ENCODE measurements around the gene FOXA3.
A peak's percentile ranks its signal among the peaks of the same experiment; 100 is the strongest.

FOXA3 gene

DNA sequence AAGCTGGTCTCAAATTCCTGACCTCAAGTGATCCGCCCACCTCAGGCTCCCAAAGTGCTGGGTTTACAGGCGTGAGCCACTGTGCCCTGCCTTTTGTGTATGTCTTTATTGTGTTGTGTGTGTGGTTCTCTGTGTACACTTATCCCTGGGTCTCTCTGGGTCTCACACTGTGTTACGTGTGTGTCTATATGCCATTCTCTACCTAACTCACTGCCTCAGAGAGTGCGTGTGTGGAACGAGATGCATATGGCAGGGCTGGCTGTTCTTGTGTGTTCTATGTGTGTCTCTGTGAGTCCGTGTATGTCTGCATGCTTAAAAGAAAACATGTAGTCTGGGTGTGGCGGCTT lies 10.5 kb downstream of the FOXA3 start:
- DNase-seq (ENCODE audit: insufficient read length, low spot score): no peak
- FAIRE-seq: no peak
- no peak for TF ChIP-seq POLR2A (IDR thresholded peaks at IDR 0.05; ENCODE audit: low read depth, low read length)

DNA sequence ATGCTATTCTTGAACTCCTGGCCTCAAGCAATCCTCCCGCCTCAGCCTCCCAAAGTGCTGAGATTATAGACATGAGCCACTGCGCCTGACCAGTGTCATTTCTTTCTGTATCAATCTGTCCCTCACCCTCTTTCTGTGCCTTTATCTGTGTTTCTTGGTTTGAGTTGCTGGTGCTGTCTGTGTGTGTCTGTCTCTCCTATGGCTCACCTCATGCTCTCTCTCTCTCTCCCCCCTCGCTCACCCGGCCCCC lies 12.0 kb downstream of the FOXA3 start:
- FAIRE-seq: no peak
- TF ChIP-seq POLR2A (IDR thresholded peaks at IDR 0.05; ENCODE audit: low read depth, low read length): no peak
- DNase-seq (ENCODE audit: insufficient read length, low spot score): no peak

DNA sequence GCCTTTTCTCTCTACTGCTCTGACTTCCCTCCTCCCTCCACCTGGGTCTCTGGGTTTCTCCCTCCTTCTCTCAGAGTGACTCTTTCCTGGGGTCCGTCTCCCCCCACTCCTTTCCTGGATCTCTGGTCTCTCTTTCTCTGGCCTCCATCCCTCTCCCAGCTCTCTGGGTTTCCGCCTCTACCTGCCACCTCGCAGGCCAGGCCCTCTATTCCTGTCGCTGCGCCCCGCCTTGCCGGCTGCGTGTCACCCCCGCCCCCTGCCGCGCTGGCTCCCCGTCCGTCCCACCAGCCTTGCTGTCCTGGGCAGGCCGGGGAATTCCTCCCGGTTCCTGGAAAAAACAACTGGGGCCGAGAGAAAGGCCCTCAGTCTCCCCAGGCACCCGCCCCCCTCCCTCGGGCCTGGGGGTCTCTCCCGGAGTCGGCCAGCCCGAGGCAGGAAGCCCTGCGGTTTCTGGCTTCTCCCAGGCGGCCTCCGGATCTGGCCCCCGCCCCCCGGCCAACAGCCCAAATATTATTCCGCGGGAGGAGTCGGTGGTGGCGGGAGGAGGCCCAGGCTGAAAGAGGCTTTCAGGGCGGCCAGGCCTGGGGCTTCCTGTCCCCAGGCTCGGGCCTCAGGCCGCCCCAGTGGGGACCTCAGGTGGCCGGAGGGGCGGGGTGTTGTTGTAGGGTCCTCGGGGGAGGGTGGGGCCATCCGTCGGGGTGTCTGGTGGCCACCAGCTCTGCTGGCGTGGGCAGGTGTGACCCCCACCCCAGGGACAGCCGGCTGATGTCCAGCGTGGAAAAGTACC lies 12.5 kb downstream of the FOXA3 start:
- DNase-seq (ENCODE audit: insufficient read length, low spot score) (no peak), FAIRE-seq (no peak)
- TF ChIP-seq POLR2A (IDR thresholded peaks at IDR 0.05; ENCODE audit: low read depth, low read length): no peak

DNA sequence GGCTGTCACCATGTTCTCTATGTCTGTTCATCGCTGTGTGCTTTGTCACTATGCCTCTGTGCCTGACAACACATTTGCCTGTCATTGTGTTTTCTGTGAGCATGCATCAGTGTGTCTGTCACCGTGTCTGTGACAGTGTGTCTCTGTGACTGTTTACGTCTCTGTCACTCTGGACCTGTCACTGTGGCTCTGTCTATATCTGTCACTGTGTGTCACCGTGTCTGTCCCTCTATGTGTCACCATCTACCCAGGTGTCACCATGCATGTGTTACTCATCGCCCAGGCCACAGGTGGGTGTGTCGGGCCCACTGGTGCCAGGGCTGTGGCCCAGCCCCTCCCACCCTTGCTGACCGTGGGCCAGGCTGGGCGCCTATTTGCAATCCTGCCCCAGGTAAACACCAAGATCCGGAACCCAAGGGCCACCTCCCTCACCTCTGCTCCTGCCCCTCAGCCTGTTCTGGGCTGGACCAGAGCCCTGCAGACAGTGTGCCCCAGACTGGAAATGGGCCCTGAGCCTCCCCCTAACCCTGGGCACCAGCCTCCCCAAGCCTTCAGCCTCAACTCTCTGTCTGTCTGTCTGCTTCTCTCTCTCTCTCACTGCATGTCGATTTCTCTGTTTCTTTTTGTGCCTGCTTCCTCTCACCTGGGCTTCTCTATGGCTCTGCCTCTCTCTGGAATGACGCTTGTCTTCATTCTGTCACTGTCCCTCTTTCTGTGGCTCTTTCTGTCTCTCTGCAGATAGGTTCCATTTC lies 14.1 kb downstream of the FOXA3 start:
- DNase-seq (ENCODE audit: insufficient read length, low spot score) (no peak), FAIRE-seq (no peak)
- no peak for TF ChIP-seq POLR2A (IDR thresholded peaks at IDR 0.05; ENCODE audit: low read depth, low read length)

DNA sequence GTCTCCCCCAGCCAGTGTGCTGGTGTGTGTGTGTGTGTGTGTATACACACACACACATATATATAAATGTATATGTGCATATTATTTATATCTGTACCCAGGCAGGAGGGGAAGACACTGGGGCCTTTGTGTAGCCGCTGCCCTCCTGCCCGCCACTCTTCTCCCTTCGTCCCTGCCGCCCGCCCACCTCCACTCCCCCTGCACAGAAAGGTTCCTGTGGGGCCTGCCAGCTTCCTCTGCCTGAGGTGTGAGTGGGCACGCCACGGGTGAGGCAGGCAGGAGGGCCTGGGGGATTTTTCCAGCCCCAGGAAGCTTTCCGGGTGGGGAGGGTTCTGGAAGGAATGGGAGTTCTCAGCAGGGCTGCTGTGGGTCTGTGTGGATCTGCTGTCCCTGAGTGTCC lies 14.9 kb downstream of the FOXA3 start:
- DNase-seq (ENCODE audit: insufficient read length, low spot score): no peak
- no peak for TF ChIP-seq POLR2A (IDR thresholded peaks at IDR 0.05; ENCODE audit: low read depth, low read length)
- FAIRE-seq: no peak

DNA sequence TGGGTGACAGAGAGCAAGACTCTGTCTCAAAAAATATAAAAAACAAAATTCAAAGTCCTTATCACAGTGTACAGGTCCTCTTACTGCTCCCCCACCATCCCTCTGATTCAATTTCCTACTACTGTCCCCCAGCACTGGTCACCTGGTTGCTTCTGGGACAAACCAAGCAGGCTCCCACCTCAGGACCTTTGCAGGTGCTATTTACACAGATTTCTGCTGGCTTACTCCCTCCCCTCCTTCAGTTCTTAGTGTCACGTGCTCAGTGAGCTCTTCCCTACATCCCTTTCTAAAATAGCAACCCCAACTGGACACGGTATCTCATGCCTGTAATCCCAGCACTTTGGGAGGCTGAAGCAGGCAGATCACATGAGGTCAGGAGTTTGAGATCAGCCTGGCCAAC lies 15.8 kb downstream of the FOXA3 start:
- DNase-seq (ENCODE audit: insufficient read length, low spot score) (no peak), FAIRE-seq (no peak)
- TF ChIP-seq POLR2A (IDR thresholded peaks at IDR 0.05; ENCODE audit: low read depth, low read length): no peak

DNA sequence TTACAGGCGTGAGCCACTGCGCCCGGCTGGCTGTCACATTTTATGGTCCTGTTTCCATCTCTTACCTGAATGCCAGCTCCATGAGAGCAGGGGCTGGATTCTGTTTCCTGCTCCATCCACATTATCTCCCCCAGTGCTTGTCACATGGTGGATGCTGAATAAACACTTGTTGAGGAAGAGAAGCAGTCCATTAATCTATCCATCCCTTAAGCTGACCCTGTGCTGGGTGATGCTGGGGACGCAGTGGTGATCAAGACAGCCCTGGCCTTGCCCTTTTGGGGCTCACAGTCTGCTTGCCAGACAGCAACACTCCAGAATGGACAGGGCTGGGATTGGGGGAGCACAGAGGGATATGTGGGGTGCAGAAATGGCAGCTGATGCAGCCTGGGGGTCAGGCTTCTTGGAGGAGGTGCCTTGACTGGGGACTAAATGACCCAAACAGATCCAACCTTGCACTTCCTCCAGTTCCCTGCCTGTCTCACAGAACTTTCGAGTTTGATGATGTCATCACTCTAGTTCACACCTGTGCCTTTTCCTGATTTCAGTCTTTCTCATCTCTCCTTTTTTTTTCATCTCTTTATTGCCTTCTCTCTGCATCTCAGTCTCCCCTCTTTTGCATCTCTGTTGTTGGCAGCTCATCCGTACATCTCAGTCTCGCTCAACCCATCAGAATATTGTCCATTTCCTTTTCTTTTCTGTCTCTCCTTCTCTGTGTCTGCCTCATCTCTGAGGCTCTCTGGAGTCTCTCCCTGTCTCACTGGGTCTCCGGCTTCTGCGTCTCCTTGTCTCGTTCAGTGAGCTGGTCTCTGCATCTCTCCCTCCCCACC lies 17.2 kb downstream of the FOXA3 start:
- TF ChIP-seq POLR2A (IDR thresholded peaks at IDR 0.05; ENCODE audit: low read depth, low read length): no peak
- DNase-seq (ENCODE audit: insufficient read length, low spot score) (no peak), FAIRE-seq (no peak)

DNA sequence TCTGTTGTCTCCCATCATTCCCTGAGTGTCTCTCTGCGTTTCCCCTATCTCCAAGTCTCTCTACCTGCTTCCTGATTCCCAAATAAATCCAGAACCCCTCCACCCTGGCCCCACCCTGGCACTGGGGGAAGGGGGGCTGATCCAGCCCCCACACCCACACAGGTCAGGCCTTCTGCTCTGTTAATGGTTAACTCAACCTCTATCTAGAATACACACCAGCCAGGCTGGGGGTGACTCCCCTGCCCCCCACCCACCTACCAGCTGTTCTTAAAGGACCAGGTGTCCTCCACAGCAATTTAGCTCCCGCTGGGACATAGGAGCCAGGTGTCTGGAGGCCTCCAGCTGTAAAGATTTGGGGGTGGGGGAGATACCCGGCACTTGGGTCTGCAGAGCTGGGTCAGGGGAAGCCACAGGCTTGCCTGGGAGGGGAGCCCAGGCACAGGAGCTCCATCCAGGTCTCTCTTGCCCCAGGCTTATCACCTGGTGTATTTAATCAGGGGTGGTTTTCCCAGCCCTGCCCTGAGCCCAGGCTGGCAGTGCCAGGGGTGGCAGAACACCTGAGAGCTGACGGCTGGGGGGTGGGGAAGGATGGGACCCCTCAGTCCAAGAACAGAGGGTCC lies 17.9 kb downstream of the FOXA3 start:
- DNase-seq (ENCODE audit: insufficient read length, low spot score): no peak
- no peak for FAIRE-seq
- no peak for TF ChIP-seq POLR2A (IDR thresholded peaks at IDR 0.05; ENCODE audit: low read depth, low read length)

DNA sequence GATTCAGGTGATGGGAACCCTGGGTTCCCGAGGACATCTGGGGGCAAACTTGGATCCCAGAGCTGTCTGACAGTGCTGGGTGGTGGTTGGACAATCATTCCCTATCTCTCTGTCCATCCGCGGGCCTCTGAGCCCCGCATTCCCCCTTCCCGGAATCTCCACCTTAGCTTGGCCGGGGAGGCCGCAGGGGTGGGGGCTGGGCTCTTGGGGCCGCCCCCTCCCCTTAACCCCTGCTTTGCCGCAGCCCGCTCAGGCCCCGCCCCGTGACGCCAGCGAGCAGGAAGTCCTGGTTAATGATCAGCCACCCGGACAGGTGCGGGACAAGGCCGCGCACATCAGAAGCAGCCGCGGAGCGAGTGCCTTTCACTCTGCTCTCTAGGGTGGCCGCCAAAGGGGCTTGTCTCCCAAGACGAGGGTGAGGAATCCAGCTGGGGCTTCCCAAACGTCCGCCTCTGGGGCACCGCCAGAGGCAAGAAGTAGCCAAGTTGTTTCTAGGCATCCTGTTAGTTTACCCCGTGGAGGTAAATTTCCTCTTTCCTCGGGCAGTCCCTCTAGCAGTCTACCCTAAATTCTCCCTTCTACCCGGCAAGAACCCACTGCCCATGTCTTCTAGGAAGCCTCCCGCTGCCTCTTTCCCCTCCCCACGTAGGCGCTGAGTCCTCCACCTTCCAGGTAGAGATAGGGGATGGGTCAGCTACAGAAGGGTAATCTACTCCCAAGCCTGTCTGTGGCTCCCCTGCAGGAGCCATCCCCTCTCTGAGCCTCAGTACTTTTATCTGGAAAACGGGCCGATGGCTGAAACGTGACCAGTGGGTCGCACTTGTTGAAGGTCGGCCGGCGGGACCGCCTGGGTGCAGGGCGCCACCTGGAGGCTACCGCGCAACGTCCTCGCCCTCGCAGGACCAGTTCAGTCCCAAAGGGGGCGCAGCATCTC lies 18.8 kb downstream of the FOXA3 start:
- DNase-seq (ENCODE audit: insufficient read length, low spot score) (peak; percentile 69), FAIRE-seq (no peak)
- no peak for TF ChIP-seq POLR2A (IDR thresholded peaks at IDR 0.05; ENCODE audit: low read depth, low read length)

DNA sequence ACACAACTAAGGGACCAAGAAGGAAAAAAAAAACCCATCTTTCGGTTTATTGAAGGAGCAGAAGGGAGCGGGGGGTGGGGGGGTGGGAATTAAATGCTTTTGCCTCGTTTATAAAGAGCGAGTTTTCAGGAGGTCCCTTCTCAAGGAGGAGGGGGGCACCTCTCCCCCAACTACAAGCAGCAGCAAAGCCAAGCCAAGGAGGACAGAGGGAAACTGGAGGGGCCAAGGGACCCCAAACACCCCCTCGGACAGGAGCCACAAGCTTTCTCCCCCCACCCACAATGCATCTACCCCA lies 19.4 kb downstream of the FOXA3 start:
- no peak for TF ChIP-seq POLR2A (IDR thresholded peaks at IDR 0.05; ENCODE audit: low read depth, low read length)
- DNase-seq (ENCODE audit: insufficient read length, low spot score): no peak
- FAIRE-seq: no peak

DNA sequence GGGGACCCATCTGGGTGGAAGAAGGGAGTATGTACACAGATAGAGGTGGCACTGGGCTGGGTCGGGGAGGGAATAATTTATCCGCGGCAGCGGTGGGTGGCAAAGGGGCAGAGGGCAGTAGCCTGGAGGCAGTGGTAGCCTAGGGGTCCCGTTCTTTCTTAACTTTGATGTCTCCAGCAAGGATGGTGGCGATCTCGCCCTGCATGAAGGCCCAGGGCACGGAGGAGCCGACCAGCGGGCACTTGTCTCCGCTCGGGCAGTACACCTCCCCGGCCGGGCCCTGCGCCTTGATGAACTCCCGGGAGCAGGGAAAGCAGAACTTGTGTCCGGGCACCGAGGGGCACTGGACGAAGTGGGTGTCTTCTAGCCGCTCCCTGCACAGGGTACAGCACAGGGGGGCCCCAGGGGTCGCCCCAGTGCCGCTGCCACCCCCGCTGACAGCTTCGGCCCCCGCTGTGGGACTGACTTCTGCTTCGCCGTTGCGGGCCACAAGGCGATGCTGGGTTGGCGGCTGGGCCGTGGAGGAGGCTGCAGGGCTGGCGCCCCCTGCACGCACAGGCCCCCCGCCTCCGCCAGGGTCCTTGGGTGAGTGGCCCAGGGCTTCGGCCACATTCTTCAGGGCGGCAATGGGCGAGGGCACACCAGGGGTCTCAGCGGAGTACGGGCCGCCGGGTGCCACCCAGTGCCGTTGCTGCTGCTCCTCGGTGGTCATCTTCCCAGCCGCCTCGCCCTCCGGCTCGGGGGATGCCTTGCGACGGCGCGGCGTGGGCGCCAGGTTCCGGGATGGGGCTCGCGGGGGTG lies 20.0 kb downstream of the FOXA3 start:
- DNase-seq (ENCODE audit: insufficient read length, low spot score): no peak
- TF ChIP-seq POLR2A (IDR thresholded peaks at IDR 0.05; ENCODE audit: low read depth, low read length): no peak
- FAIRE-seq: no peak

DNA sequence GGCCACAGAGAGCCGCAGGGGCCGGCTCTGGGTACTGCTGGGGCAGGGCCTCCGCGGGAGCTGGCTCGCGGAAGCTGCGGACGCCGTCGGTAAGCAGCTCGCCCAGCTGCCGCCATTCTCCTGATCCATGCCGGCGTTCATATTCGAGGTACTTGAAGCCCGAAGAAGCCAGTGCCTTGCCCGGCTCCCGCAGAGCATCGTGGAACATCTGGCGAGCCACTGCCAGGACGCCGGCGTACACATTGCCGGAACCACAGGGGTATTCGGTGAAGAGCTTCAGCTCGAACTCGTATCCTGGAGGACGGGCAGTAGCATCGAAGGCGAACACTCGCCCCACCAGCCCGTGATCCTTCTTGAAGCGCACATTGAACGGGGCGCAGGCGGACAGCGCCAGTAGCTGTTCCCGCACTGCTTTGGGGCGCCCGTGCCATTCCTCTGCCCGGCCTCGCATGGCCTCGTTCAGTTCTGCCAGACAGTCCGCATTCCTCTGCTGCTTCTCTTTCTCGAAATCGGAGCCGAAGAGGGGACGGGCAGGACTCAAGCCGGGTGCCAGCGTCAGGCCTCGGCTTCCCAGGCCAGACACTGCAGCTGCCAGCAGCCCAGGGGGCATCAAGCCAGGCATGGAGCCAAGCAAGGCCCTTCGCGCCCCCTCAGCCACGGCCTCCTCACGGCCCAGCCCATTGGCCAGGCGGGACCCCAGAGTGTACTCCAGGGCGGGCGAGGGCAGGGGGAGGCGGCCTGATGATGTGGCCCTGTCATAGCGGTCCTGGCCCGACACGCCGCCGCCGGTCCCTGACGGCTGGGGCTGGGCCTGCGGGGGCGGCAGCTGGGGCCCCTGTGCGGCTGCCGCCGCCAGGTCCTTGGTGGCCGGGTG lies 20.8 kb downstream of the FOXA3 start:
- no peak for DNase-seq (ENCODE audit: insufficient read length, low spot score)
- no peak for FAIRE-seq
- no peak for TF ChIP-seq POLR2A (IDR thresholded peaks at IDR 0.05; ENCODE audit: low read depth, low read length)

Measured in H54 (cell line).